Stimulated activated CD8-positive, alpha-beta memory T cell treated with anti-CD3 and anti-CD28 coated beads, Interleukin-4, amount 100 ng/mL, for 48 hours (primary cell): ENCODE data around the gene KRT72.
"Not testable (repeated sequence)": the region's sequence is repeated elsewhere in the genome, so short reads cannot be mapped to it uniquely, and the experiment has no call there.

Experiments used
- DNase-seq: peaks from one replicate; pipeline ENCODE4 v3.0.0-alpha.2; 2020

KRT72 gene

GRCh38 chr12:52606096-52606495 is 4.8 kb upstream of the KRT72 start:
- DNase-seq, result no peak

GRCh38 chr12:52605542-52605941 is 4.3 kb upstream of the KRT72 start:
- no peak for DNase-seq

- peak; percentile 21 for DNase-seq
Measured at GRCh38 chr12:52604859-52605258, 3.6 kb upstream of the KRT72 start.

- peak; percentile 32 for DNase-seq
Measured at GRCh38 chr12:52603314-52603713, 2.1 kb upstream of the KRT72 start.

GRCh38 chr12:52602552-52602951 is 1.3 kb upstream of the KRT72 start:
- DNase-seq, result peak; percentile 18

- DNase-seq, result peak; percentile 15
Measured at GRCh38 chr12:52601671-52602070, 408 bp upstream of the KRT72 start.

- DNase-seq, result peak; percentile 2
Measured at GRCh38 chr12:52600475-52600874, 788 bp downstream of the KRT72 start.

GRCh38 chr12:52600071-52600470 is 1.2 kb downstream of the KRT72 start:
- DNase-seq, result no peak

- peak; percentile 3 for DNase-seq
Measured at GRCh38 chr12:52598966-52599365, 2.3 kb downstream of the KRT72 start.

GRCh38 chr12:52594237-52594636 is 7.0 kb downstream of the KRT72 start:
- not testable (repeated sequence) for DNase-seq

- DNase-seq, result no peak
Measured at GRCh38 chr12:52591521-52591920, 9.7 kb downstream of the KRT72 start.

GRCh38 chr12:52590021-52590420 is 11.2 kb downstream of the KRT72 start:
- no peak for DNase-seq

- DNase-seq, result no peak
Measured at GRCh38 chr12:52587563-52587962, 13.7 kb downstream of the KRT72 start.

- peak; percentile 53 for DNase-seq
Measured at GRCh38 chr12:52585946-52586345, 15.3 kb downstream of the KRT72 start.

GRCh38 chr12:52585066-52585465 is 16.2 kb downstream of the KRT72 start:
- no peak for DNase-seq

- no peak for DNase-seq
Measured at GRCh38 chr12:52584156-52584682, 17.0 kb downstream of the KRT72 start.

- peak; percentile 76 for DNase-seq
Measured at GRCh38 chr12:52582971-52583456, 18.2 kb downstream of the KRT72 start.

- no peak for DNase-seq
Measured at GRCh38 chr12:52582486-52582885, 18.8 kb downstream of the KRT72 start.

GRCh38 chr12:52581481-52581880 is 19.8 kb downstream of the KRT72 start:
- DNase-seq, result no peak

- no peak for DNase-seq
Measured at GRCh38 chr12:52581066-52581465, 20.2 kb downstream of the KRT72 start.

- DNase-seq, result no peak
Measured at GRCh38 chr12:52580496-52580895, 20.8 kb downstream of the KRT72 start.

GRCh38 chr12:52579468-52580465 is 21.5 kb downstream of the KRT72 start:
- no peak for DNase-seq

- DNase-seq, result no peak
Measured at GRCh38 chr12:52578469-52578868, 22.8 kb downstream of the KRT72 start.

GRCh38 chr12:52577316-52577715 is 23.9 kb downstream of the KRT72 start:
- no peak for DNase-seq
